HL-60/S4 treated with phorbol 12-myristate 13-acetate at 8.2 ng/mL for 4 days and 3 days (cell line): ENCODE data around the gene FAM78B.

ENCODE experiments used
- in situ Hi-C: fragments of 300-500 bp; cut with MboI; formaldehyde crosslinking; loops from 2 replicates; pipeline ENCODE4 v1.15.0; 2022; ENCODE audit warnings: low sequenced_read_pairs

Gene FAM78B

DNA sequence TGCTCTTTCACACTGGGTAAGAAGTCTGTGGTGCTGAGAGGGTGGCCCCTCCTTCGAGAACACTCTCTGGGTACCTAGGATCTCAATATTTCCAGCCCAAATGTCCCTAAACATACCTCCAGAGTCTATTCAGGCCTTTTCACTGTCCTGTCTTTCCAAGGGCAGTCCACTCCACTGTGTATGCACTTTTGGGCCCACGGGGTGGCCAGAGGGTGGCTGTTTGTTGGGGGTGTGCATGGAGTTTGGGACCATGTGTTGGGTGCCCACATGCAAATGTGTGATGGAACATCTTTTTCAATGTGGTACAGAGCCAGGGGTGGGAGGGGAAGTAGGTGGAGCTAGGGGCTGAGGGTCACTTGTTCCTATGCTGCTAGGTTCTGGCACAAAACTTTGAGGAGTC, 87.5 kb downstream of the FAM78B start:
- in situ Hi-C loops, result no loop called here

DNA sequence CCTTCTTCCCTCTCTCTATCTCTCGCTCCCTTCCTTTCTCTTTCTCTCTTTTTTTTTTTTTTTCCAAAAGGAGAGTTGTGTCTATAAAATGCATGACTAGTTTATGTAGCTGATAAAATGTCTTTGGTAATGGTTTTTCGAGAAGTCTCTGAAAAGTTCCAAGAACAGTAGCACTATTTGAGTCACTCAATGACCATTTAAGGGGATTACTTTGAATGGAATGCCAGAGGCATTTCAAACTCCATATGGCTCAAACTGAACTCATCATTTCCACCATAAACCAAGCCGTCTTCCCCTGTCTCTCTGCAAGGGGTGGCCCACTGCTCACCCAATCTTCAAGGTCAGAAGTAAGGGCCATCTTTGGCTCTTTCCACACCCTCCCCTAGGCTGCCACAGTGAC, 93.3 kb downstream of the FAM78B start:
- in situ Hi-C loops, result no loop called here

DNA sequence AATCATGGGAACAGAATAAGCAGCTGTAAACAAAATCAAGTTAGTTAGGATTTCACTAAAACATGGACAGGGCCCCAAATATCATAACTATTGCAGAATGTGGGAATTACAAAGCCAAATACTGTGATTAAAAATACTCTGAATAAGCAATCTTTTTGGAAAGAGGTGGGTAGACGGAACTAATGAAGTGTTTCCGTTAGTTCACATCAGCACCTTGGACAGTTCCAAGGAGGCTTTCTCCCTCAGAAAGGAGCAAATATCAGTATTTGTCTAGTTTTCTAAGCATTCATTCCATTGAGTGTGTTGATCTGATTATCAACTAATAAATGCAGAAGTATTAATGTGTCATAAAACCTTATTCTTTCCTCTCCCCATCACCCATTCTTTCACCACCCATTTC, 97.4 kb downstream of the FAM78B start:
- in situ Hi-C loops, result no loop called here

DNA sequence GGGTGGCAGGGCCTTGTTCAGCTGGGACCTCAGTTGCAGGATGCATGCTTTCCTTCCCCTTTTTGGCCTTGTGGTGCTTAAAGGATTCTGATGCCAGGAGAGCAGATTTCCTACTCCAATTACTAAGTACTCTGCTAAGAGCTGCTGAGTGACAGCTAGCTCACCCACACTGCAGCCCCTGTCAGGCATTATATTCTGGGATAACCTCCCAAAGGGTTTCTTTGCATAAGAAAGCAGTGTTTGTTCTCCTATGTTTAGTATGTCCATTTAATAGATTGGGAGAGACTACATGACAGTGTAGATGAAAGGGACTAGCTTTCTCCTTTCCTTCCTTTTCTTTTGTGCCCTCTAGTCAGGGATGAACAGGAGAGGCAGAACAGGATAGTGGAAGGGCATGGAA, 100.7 kb downstream of the FAM78B start:
- in situ Hi-C loops, result no loop called here

DNA sequence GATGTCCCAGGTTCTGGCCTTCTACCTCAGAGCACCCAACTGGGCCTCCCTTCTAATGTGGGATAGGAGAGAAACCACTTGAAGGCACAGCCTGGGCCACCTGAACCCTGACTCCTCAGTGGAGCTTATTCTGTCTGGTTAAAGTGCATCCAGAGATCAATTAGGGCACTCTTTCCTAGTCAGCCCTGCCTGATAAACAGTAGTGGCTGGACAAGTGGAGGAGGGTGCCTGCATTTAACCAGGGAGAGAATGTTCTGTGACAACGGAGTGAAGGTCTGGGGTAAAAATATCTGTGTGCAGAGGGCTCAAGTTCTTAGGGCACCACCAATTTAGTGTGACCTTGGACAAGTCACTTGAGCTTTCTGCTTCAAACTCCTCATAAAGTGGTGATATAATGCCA, 101.8 kb downstream of the FAM78B start:
- in situ Hi-C loops, result no loop called here

DNA sequence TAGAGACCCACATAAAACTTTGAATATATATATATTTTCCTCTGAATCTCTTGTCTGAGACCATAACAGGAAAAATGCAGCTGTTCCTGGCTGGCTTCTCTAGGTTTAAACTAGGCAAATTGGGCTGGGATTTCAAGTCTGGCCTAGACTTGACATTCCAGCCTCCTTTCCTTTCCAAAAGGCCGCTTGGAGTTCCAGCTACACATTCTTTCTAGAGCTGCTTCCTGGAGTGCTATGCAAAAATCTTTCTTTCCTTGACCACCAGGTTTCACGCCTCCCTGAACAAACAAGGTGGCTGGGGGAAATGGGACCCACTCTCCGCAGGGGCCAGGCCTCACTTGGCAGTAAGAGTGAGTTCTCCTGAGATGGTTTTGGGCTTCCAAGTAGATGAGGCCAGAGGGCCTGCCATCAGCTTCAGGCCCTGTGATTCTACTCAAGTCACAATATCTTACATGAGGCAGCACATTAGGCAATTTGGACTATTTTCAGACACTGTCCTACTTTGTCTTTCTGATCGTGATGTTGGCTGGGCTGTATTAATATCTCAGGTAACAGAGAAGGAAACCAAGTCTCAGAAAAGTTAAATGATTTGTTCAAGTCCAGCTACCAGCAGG, 102.4 kb downstream of the FAM78B start:
- in situ Hi-C loops, result no loop called here

GRCh38 chr1:166063701-166064100, 103.1 kb downstream of the FAM78B start:
- in situ Hi-C loops, result no loop called here

GRCh38 chr1:166062421-166063070, 104.3 kb downstream of the FAM78B start:
- in situ Hi-C loops, result no loop called here

- in situ Hi-C loops, result no loop called here
Observed at GRCh38 chr1:166057650-166058049, 109.2 kb downstream of the FAM78B start.

DNA sequence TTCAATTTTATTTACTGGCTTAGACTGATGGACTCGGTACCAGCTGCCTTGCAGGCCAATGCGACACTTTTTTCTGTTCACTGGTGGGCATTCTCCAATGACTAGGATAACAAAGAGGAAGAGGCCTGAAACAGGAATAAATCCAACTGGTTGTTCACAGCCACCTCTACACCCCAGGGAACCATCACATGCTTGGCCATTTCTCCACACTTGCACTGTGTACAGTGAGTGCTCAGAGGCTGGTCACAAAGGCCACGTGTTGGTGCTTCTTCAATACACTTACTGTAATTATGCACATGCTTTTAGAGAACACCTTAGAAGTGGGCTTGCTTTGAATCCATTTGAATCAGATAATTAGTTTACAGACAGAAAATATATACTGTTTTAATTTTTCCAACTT, 113.4 kb downstream of the FAM78B start:
- in situ Hi-C loops, result no loop called here

DNA sequence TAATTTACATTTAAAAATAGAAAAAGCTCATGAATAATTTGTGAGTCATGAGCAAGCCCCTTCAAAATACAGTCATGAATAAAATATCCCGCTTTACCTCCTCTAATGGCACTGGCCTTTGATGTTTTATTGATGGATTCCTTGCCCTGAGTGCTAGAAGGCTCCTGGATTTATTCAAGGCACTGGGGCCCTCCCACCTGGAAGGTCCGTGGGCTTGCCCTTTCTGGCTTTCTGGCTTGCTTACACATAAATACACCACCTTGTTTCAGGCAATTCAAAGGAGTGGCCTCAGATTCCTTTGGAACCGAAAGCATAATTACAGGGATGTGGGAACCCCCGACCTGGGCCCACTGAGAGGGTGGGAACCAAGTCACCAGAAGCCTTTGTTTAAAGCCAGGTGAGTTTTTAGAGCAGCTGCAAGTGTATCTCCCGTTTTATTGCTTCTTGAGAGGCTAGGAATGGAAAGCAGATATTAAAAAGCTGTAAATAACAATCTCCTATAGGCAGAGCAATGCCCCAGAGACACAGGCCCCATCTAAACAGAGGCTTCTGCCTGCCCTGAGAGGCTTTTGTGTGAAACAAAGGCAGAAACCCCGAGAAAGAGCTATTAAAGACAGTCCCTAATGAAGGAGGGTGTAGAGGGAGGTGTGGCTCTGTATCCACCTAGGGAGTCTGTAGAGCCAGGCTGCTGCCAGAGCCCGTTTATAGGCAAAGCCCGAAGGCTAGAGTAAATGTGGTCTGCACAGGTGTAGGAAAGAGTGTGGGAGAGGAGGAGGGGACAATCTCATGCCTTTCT, 126.4 kb downstream of the FAM78B start:
- in situ Hi-C loops, result no loop called here

- in situ Hi-C loops, result no loop called here
Observed at GRCh38 chr1:166039436-166040201, 127.2 kb downstream of the FAM78B start.

DNA sequence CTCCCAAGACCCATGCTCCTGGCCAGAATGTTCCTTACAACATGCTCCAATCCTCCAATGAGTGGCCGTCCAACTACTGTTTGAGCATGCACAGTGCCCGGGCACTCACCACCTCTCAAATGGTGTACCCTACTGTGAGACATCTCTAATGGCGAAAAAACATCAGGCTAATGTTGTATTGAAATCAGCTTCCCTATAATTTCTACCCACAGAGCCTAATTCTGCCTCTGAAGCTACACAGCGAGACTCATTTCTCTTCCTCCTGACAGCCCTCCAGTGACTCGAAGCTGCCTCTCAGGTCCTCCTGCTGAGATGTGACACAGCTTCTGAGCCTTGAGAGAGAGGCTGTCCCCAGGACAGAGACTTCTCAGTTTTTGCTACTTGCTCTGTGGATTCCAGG, 130.7 kb downstream of the FAM78B start:
- in situ Hi-C loops, result no loop called here

GRCh38 chr1:166032572-166033371, 134.0 kb downstream of the FAM78B start:
- in situ Hi-C loops, result no loop called here

DNA sequence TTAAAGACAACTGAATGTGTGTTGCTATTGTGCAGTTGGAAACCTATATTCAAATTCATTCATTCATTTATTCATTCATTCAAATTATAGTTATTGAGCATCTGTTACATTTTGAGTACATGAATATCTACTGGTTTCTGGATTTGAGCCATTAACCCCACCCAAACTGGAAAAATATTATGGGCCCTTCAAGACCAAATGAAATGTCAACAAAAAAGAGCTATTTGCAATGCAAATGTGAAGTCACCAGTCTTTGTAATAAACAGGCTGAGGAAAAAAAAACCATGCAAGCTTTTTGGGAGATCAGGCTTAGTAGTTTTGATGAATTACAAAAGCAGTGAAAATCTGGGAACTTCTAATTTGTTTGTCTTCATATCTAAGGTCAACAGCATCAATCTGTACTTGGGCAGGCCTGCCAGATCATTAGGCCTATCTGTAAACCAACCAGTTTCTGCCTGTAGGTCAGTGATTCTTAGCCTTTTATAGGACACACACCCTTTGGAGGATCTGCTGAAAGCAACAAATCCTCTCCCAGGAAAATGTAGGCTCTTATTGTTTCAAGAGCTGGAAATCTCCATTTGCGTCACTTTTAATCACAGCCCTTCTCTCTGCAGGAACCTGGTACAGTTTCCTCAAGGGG, 134.7 kb downstream of the FAM78B start:
- in situ Hi-C loops, result no loop called here

- in situ Hi-C loops, result no loop called here
Observed at GRCh38 chr1:166029196-166029945, 137.4 kb downstream of the FAM78B start.

DNA sequence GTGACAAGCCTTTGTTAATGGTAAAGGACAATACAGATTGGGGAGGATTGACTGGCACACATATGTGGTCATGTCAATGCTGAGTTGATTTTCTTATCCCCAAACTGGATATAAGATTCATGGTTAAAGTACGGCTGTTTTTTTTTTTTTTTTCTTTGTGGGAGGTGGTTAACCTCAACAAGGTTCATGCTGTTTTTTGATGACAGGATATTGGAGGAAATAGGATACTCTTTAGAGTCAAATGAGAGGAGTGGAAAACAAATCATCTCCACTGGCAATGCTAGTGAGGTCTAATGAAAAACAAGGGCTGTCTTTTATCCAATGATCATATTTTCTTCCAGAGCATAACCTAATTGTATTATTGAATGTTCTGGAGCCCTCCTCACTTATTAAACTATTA, 140.2 kb downstream of the FAM78B start:
- in situ Hi-C loops, result no loop called here

GRCh38 chr1:166026143-166026542, 140.7 kb downstream of the FAM78B start:
- in situ Hi-C loops, result no loop called here

DNA sequence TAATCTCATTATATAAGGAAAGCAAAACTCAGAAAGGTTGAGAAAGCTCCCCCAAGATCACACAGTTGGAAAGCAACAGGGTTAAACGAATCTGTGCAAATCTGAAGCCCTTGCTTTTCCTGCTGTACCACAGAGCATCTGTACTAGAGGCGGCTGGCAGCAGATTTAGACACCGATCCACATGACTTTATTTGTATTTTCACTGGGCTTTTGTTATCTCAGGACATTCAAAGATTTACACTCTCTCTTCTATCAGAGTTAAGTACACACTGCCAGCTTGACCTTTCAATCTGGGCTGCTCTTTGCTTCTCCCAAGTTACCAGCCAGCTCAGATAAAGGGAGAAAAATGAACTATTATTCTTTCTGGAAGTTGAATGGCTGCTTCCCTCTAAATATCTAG, 146.6 kb downstream of the FAM78B start:
- in situ Hi-C loops, result no loop called here
